CD4-positive, alpha-beta T cell treated with Interleukin-6 at 100 ng/mL for 8 hours (primary cell): ENCODE data around the gene IL6R.

Experiments used
- DNase-seq: peaks from one replicate; pipeline ENCODE4 v3.0.0-alpha.2; 2020; ENCODE audit warnings: mixed read lengths, low spot score

Gene IL6R

GRCh38 chr1:154517661-154518060, 112.5 kb downstream of the IL6R start:
- no peak for DNase-seq
